Type B pancreatic cell (in vitro differentiated cells): ENCODE measurements around the gene UMOD. TPM values are rescaled to one million over a fixed set of nuclear protein-coding genes. Genes with fewer than 3 reads are reported as not detected.

ENCODE experiments used
- DNase-seq: peaks from one replicate; pipeline ENCODE4 v3.0.0; 2021; ENCODE audit warnings: mixed read lengths; ENCODE audit not compliant: unreplicated experiment; ENCODE audit errors: extremely low spot score
- H3K27ac Mint-ChIP-seq: 2 replicates; pipeline ENCODE4 v1.8.0; 2021; ENCODE audit warnings: mild to moderate bottlenecking, mixed read lengths
- H3K27me3 Mint-ChIP-seq: 2 replicates; pipeline ENCODE4 v1.8.0; 2021; ENCODE audit warnings: mixed read lengths
- H3K36me3 Mint-ChIP-seq: 2 replicates; pipeline ENCODE4 v1.8.0; 2021; ENCODE audit warnings: mixed read lengths
- H3K4me1 Mint-ChIP-seq: one replicate; pipeline ENCODE4 v1.8.0; 2021; ENCODE audit warnings: mixed read lengths; ENCODE audit not compliant: unreplicated experiment
- H3K4me3 Mint-ChIP-seq: 2 replicates; pipeline ENCODE4 v1.8.0; 2021; ENCODE audit warnings: mild to moderate bottlenecking, mixed read lengths
- H3K9me3 Mint-ChIP-seq: 2 replicates; pipeline ENCODE4 v1.8.0; 2021; ENCODE audit warnings: mixed read lengths
- CTCF ChIP-seq: fragments of 200-600 bp; sonication (generic); conservative IDR thresholded peaks from 2 replicates; pipeline ENCODE4 v1.5.0; 2021; ENCODE audit warnings: antibody characterized with exemption, mild to moderate bottlenecking
- total RNA-seq: library from RNA; stranded (reverse); gene quantifications from 2 replicates; pipeline ENCODE4 v1.2.1, GENCODE V29; 2021; ENCODE audit warnings: low replicate concordance

UMOD gene
- total RNA-seq, 1 donor from 2014 or later = not detected

DNA sequence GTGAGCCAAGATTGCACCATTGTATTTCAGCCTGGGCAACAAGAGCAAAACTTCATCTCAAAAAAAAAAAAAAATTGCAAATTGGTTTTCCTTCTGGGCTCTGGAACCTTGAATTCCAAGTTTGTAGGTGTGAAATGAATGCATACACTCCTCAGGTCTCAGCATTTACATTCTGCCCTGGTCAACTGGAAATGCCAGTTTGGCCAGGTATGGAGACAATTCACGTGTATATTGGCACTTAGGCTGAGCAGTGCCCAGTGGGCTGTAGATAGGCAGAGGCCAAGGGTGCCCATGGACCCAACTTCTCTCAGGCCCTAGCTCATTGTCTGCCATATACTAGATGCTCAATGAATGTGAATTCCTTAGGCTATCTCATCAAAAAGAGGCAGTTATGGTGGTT, 36.3 kb upstream of the UMOD start:
- no peak for TF ChIP-seq CTCF
- no peak for DNase-seq

DNA sequence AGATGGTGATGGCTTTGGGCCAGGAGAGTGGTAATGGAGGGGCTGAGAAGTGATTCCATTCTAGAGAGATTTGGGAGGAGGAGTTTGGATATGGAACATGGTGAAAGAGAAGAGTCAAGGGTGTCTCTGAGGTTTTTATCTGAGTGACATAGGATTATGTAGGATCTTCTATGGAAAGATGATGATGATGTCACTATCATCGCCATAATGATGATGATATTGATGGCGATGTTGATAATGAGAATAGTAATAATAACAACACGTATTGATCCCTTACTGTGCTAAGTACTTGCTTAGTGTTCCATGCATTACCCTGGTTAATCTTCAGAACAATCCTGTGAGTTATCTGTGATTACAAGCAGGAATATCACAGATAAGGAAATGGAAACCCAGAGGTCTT, 35.5 kb upstream of the UMOD start:
- Mint-ChIP-seq H3K27me3 (peaks cover 13% of the 10 kb centered on the region), H3K4me1 (no peaks in the 10 kb centered on the region), H3K27ac (no peak overlapping the region), H3K4me3 (no peak overlapping the region), H3K36me3 (no peaks in the 10 kb centered on the region), H3K9me3 (no peaks in the 10 kb centered on the region)
- no peak for DNase-seq
- no peak for TF ChIP-seq CTCF

More for the DNA sequence above, 36.3 kb upstream of the UMOD start:
- H3K4me1 Mint-ChIP-seq = peaks cover 3% of the 10 kb centered on the region
- no peaks in the 10 kb centered on the region for H3K36me3 Mint-ChIP-seq
- H3K4me3 Mint-ChIP-seq = no peak overlapping the region
- peaks cover 13% of the 10 kb centered on the region for H3K27me3 Mint-ChIP-seq
- H3K9me3 Mint-ChIP-seq = no peaks in the 10 kb centered on the region
- H3K27ac Mint-ChIP-seq = no peak overlapping the region

DNA sequence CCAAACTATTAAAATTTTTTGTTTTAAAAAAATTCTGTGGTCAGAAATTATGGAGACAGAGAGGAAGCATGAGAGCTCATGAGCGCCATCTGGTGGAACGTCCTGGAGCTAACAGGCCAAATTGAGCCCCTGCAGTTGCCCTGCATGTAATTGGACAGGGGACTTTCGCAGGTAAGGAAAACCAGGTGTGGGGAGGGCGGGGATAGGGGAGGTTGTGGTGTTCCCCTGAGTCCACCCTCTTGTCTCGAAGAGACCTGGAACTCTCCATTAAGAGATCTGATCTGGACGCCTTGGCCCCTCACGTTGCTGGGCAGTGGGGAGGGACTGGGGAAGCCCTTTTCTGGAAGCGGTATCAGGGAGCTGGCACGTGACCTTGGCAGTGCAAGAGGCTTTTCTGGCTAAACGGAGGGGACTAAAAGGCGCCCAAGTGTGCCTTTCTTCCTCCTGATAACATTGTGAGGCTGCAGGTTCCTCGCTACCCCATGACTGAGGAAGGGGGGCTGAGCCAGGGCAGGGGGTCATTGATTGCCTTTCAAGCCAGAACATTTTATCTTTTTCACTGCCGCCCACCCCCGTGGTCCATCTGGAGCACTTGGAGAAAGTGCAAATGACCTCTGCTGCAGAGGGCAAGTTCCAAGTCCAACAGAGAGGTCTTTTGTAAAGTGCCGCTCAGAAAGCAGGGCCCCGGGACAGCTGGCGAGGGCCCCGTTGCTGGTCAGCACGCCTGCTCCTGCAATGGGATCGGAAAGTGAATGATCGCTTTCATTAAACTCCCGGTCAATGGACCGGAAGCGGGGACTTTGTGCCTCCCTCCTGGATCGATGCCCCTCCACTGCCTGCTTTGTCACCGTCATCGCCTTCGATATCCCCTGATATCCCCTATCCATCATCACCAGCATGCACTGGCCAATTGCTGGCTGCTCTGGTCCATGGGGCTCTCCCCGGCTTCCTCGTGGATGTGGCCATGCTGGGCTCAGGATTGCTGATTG, 33.6 kb upstream of the UMOD start:
- Mint-ChIP-seq H3K27ac (no peak overlapping the region), H3K36me3 (no peaks in the 10 kb centered on the region), H3K27me3 (peaks cover 13% of the 10 kb centered on the region), H3K9me3 (no peaks in the 10 kb centered on the region), H3K4me1 (no peaks in the 10 kb centered on the region), H3K4me3 (peak overlapping the region; percentile 54)
- peak; percentile 94 for TF ChIP-seq CTCF
- peak; percentile 77 for DNase-seq

GRCh38 chr16:20383106-20384029, 30.9 kb upstream of the UMOD start:
- Mint-ChIP-seq H3K4me1 (no peaks in the 10 kb centered on the region), H3K9me3 (no peaks in the 10 kb centered on the region), H3K27me3 (peaks cover 18% of the 10 kb centered on the region), H3K4me3 (no peak overlapping the region), H3K27ac (no peak overlapping the region), H3K36me3 (no peaks in the 10 kb centered on the region)
- TF ChIP-seq CTCF = peak; percentile 88
- no peak for DNase-seq

- no peaks in the 10 kb centered on the region for H3K9me3 Mint-ChIP-seq
- no peak for TF ChIP-seq CTCF
- DNase-seq = no peak
- no peak overlapping the region for H3K4me3 Mint-ChIP-seq
- no peak overlapping the region for H3K27ac Mint-ChIP-seq
- H3K27me3 Mint-ChIP-seq = peaks cover 18% of the 10 kb centered on the region
- no peaks in the 10 kb centered on the region for H3K36me3 Mint-ChIP-seq
- no peaks in the 10 kb centered on the region for H3K4me1 Mint-ChIP-seq
Measured at GRCh38 chr16:20382202-20382948, 29.9 kb upstream of the UMOD start.
